ENCODE results near the gene TMPO.
"Not testable (repeated sequence)": the region's sequence is repeated elsewhere in the genome, so short reads cannot be mapped to it uniquely, and the experiment has no call there.

Gene TMPO, protein sequence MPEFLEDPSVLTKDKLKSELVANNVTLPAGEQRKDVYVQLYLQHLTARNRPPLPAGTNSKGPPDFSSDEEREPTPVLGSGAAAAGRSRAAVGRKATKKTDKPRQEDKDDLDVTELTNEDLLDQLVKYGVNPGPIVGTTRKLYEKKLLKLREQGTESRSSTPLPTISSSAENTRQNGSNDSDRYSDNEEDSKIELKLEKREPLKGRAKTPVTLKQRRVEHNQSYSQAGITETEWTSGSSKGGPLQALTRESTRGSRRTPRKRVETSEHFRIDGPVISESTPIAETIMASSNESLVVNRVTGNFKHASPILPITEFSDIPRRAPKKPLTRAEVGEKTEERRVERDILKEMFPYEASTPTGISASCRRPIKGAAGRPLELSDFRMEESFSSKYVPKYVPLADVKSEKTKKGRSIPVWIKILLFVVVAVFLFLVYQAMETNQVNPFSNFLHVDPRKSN

DNA sequence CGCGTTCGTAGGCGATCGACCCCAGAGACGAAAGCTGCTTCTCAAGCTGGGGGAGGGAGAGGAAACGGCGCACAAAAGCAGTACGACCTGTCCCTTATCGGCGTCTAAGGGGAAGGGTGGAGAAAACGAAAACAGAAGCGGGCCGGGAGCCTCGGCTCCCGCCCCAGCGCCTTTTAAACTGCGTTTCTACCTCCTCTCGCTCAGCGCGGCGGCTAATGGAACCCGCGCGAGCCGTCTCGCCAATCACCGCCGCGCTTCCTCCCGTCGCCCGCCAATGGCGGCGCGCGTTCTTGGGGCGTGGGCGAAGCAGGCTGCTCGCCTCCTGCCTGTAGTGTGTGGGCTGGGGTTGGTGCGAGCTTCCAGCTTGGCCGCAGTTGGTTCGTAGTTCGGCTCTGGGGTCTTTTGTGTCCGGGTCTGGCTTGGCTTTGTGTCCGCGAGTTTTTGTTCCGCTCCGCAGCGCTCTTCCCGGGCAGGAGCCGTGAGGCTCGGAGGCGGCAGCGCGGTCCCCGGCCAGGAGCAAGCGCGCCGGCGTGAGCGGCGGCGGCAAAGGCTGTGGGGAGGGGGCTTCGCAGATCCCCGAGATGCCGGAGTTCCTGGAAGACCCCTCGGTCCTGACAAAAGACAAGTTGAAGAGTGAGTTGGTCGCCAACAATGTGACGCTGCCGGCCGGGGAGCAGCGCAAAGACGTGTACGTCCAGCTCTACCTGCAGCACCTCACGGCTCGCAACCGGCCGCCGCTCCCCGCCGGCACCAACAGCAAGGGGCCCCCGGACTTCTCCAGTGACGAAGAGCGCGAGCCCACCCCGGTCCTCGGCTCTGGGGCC, at the start of gene TMPO:
TSS of gene TMPO (plus strand) at position 304 of the 824 bp plus-strand sequence. CDS start at position 582, 278 bp downstream.
- peak; percentile 71 for DNase-seq (ENCODE audit: low read depth)

DNA sequence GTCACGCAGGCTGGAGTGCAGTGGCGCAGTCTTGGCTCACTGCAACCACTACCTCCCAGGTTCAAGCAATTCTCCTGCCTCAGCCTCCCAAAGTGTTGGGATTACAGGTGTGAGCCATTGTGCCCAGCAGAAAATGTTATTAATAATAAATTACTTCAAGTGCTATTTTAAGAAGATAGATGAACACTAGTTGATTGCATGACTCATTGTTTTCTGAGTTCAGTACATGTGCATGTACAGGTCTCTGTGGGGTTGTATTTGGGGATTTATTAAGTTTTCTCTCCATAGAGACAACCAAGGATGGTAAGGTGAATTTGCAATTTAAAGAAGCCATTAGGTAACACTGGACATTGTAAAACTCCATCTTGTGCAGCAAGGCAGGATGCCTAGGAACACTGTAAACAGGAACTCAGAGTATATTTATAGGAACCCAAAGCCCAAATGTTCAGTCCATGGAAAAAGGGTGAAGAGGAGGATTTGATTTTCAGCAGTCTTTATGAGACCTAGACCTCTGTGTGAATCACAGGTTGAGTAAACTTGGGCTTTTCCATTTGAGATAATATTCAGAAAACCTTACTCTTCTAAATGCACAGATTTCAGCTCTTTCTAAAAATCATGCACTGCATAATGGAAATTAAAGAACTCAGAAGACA, 49.3 kb upstream of the TMPO start:
- no peak for DNase-seq (ENCODE audit: low read depth)

DNA sequence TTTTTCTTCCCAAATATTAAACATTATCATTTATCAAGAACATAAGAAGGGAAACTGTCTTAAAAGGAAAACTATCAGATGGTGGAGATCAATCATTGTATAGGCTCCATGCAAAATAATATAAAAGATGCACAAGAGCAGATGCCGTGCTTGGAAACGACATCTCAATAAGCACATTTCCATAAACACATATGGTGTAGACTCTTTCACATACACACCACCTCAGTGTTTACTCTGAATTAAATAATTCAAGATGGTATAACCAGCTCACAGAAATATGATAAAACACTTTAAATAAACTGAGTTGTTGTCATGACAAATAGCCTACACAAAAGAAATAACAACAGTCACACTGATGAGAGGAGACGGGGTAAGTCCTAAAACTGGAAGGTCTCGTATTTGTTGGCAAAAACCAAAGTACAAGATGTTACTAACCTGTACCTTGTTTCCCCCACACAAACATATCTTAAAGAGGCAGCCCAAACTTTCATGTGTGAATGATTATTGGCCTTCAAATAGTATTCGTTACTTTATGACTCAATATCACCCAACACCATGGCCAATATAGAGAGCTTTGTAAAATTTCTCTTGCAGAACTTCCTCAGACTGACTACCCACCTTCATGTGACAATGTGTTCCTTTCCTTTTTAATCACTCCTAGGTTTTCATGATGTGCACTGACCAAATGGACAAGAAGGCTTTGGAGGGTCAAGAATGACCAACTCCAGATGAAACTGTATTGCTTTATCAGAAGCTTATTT, 48.6 kb upstream of the TMPO start:
- DNase-seq (ENCODE audit: low read depth), result no peak

DNA sequence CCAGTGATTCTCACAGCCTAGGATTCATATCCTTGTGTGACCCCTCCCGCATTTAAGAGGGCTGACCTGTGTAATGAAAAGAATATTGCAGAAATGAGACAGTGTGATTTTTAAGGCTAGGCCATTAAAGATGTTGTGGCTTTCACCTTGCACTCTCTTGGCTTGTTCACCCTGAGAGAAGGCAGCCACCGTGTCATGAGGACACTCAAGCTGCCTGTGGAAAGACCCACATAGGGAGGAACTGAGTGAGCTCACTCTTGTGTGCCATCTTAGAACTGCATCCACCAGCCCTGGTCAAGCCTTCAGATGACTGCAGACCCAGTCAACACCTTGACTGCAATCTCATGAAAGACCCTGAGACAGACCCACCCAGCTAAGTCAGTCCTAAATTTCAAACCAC, 46.3 kb upstream of the TMPO start:
- no peak for DNase-seq (ENCODE audit: low read depth)

DNA sequence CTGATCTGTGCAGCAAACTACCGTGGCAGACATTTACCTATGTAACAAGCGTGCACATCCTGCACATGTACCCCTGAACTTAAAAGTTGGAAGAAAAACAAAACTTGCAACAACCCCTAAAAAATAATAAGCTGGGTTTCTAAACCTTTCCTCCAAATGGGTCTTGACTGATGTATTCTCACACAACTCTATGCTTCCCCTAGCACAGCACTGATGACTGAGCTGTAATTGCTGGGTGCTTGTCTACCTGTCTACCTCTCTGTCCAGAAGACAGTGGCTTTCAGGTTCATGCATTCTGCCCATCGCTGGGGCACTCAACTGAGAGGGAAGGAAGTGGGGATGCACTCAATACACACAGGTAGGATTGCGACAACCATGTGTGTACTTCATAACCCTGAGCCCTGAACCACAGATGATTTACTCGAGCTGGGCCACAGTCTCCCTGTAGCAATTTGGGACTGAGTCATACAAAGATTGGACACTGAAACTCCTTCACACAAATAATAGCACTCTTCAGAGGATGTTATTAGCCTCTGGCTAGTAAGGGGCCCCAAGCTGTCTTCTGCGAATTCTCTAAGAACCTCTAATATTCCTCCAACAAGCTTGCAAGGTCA, 44.8 kb upstream of the TMPO start:
- DNase-seq (ENCODE audit: low read depth), result no peak

DNA sequence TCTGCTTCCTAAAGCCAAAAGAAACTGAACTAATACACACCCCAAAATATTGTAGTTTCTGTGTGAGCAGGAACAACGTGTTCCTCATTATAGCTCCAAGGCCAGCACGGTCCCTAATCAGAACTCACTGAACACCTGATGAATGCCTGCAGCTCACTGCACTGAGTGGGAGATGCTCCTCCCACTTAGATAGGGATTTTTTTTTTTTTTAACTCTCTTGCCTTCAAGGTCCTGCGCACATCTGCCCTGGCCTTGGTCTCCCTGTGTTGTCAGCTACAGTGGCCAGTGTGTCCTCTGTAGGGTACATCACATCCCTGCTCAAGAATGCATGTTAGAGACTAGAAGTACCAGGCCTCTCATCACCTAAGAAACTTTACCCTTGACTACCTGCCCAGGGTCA, 44.3 kb upstream of the TMPO start:
- DNase-seq (ENCODE audit: low read depth), result no peak

DNA sequence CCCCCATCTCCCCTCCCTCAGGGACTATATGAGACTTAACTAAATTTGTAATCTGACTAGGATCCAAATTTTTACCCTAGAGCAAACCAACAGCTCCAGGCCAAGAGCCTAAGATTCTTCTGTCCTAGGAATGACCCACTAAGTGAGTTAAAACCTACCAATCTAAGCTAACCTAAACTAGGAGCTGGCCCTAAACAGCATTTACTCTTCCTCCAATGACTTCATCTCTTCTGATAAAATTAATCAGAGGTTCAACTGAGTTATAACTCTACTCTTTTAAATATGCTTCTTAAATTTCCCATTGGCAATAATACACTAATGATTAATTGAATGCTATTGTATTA, 39.9 kb upstream of the TMPO start:
- no peak for DNase-seq (ENCODE audit: low read depth)

DNA sequence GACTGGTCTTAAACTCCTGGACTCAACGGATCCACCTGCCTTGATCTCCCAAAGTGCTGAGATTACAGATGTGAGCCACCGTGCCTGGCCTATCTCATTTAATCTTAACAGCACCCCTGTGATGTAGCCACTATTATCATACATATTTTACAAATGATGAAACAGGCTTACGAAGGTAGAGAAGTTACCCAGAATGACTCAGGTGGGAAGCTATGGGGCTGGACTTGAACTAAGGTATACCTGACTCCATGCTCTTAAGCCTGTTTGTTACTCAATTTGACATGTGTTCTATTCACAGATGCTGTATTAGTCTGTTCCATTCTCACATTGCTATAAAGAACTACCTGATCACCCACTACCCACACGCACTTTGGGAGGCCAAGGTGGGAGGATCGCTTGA, 36.8 kb upstream of the TMPO start:
- no peak for DNase-seq (ENCODE audit: low read depth)

DNA sequence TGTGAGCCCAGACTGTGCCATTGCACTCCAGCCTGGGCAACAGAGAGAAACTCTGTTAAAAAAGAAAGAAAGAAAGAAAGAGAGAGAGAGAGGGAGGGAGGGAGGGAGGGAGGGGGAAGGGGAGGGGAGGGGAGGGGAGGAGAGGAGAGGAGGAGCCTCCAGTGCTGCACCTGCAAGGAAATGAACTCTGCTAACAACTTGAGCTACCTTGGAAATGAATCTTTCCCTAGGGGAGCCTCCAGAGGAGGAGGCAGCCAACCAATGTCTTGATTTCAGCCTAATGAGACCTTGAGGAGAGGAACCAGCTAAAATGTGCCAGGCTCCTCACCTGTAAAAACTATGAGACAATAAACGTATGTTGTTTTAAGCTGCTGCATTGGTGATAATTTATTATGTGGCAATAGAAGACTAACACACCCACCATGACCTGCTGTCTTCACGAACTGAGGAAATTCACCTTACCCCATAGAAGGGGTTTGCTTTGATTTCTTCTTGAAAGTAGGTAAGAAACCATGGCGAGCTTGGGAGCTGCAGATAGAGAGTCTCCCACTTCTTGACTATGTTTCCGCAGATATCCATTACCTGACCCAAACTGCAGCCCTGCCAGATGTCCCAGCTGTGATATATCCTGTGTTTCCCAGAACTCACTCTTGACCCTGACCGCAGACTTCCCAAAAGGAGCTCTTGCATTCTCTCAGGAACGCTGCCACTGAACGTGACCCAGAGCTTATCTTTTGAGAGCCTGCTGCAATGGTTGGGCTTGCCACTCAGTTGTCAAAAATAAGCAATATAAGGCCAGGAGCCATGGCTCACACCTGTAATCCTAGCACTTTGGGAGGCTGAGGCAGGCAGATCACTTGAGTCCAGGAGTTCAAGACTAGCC, 31.5 kb upstream of the TMPO start:
- DNase-seq (ENCODE audit: low read depth), result no peak

DNA sequence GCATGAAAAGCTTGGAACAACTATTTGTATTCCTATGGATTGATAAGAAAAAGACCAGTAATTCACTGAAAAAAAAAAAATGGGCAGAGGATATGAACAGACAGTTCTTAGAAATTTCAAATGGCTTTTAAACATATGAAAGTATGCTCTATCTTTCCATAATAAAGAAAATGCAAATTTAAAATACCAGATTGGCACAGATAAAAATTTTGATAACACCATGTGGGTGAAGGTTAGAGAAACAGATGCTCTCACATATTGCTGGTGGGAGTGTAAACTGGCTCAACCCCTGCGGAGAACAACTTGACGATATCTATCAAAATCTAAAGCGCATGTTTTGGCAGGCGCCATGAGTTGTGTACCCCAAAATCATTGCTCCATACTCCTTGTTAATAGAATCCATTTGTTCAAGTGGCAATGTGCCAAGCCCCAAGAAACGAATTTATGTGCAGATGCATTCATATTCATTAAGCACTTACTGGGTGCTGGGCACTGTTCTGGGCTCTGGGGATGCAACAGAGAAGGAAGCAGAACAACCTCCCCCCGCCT, 29.5 kb upstream of the TMPO start:
- no peak for DNase-seq (ENCODE audit: low read depth)

DNA sequence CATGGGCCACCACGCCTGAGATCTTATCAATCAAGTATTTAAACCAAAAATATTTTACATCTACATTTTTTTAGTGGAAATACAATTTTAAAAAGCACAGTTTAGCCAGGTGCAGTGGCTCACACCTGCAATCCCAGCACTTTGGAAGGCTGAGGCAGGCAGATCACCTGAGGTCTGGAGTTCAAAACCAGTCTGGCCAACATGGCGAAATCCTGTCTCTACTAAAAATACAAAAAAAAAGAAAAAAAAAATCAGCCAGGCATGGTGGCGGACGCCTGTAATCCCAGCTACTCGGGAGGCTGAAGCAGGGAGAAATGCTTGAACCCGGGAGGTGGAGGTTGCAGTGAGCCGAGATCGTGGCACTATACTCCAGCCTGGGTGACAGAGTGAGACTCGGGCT, 27.0 kb upstream of the TMPO start:
- not testable (repeated sequence) for DNase-seq (ENCODE audit: low read depth)

DNA sequence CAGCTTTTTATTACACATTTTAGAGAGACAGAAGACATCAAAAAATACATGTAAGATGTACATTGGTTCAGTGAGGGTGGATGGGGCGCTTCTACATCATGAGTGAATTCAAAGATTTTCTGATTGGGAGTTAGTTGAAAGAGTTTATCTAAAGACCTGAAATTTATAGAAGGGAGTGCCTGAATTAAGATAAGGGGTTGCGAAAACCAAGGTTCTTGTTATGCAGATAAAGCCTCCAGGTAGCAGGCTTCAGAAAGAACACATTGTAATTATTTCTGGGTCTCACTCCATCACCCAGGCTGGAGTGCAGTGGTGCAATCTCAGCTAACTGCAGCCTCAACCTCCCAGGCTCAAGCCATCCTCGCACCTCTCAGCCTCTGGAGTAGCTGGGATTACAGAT, 26.2 kb upstream of the TMPO start:
- no peak for DNase-seq (ENCODE audit: low read depth)

DNA sequence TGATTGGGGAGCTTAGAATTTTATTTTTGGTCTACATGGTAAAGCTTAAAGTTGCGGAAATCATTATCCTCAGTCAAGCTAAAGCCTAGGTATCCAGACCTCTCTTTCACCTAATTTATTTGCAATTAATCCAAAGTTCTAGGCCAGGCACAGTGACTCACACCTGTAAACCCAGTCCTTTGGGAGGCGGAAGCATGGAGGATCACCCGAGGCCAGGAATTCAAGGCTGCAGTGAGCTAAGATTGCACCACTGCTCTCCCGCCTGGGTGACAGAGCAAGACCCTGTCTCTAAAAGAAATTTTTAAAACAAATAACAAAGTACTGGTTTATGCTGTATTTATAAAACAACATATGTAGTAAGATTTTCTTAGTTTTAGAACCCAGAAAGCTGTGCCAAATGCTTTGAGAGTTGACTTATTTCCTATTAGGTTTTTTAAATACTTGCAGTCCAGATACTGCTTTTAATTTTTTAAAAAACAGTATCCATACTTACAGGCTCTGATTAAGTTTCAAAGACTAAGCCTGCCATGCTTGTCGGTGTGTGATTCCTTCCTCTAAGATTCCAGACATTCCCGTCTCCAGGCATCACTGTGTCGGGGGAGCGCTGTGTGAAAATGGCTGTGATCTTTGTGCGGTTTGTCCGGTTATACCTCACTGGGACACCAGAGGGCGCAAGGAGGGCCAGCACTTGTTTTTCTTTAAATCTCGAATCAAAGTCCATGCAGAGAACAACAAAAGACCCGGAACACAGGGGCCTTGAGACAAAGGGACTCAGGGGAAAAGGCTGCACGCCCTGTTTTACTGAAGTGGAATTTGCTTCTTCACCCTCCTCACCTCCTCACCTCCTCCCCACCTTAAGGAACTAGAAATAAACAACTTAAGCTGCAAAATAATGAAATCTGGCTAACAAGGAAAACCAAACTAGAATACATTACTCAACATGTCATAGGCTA, 24.6 kb upstream of the TMPO start:
- peak; percentile 88 for DNase-seq (ENCODE audit: low read depth)

DNA sequence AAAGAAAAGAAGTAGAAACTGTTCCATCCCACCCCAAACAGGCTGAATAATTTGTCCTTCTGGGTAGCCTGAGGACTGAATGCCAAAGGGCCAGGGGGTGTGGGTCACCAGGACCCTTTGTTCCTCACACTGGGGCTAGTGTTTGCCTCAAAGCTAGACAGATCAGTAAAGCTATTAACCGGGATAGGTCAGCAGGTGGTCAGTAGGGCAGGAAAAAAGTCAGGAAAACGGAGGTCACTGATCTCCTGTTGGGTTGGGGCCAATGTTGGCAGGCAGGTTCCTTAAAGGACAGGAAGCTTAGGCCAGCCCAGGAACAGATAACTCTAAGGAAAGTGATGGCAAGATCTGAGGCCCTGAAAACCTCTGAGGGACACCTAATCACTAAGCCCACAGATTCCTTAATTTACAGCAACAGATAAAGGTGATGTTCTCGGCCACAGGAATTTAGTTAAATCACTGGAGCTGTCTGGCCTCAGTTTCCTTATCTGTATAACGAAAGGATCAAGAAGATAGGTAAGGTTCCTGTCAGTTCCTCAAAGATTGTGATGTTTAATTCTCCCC, 22.7 kb upstream of the TMPO start:
- no peak for DNase-seq (ENCODE audit: low read depth)

DNA sequence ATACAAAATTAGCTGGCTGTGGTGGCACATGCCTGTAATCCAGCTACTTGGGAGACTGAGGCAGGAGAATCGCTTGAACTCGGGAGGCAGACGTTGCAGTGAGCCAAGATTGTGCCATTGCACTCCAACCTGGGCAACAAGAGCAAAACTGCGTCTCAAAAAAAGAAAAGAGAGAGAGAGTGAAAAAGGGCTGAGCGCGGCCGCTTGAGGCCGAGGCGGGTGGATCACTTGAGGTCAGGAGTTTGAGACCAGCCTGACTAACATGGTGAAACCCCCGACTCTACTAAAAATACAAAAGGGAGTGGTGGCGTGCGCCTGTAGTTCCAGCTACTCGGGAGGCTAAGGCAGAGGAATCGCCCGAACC, 14.1 kb upstream of the TMPO start:
- DNase-seq (ENCODE audit: low read depth), result not testable (repeated sequence)

DNA sequence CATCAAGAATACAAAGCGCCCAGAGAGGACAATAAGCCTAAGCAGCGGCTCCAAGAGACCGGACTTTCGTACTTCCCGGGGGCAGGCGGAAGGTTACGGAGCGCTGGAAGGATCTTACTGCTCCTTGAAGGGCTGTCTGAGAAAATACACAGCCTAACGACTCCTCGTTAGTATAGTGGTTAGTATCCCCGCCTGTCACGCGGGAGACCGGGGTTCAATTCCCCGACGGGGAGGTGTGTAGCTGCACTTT, 12.1 kb upstream of the TMPO start:
- peak; percentile 97 for DNase-seq (ENCODE audit: low read depth)

DNA sequence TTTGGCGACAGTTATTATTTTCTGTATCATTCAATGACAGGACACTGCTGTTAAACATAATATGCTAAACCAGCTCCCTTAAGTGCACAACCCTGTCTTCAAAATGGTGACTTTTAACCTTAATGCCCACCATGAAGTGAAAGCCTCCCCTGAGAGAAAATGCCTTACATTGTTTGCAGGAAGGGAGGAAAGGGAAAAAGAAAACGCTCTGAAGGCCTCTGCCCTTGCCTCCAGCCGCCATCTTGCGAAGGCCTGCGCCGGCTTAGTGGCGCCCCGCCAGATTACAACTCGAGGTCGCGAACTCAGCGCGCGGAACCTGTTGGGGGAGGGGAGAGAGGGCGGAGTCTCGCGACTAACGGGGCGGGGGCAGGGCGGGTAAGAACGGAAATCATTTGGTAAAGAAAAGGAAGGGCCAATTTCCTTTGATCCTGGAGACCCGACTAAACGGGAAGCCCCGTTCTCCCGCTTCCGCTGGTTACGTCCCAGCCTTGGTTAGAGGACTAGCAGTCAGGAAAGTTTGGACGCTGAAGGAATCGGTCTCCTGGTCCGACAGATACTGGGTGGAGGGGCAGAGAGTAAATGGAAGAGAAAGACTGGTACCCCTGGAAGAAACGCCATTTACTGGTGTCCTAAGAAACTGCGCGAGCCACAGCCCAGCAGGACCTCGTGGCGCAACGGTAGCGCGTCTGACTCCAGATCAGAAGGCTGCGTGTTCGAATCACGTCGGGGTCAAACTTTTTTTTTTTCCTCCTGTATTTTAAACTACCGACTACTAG, 11.6 kb upstream of the TMPO start:
- no peak for DNase-seq (ENCODE audit: low read depth)

DNA sequence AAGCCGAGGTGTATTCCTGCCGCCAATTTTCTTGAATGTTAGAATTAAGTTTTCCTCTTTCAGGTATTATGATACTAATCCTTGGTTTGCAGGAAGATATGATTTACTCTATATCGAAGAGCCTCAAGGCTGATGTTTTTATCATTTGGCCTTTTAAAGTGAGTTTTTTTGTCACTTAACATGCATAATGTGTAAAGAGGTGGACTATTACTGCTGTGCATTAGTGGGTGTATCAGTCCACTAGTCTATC, 11.1 kb upstream of the TMPO start:
- DNase-seq (ENCODE audit: low read depth), result no peak

DNA sequence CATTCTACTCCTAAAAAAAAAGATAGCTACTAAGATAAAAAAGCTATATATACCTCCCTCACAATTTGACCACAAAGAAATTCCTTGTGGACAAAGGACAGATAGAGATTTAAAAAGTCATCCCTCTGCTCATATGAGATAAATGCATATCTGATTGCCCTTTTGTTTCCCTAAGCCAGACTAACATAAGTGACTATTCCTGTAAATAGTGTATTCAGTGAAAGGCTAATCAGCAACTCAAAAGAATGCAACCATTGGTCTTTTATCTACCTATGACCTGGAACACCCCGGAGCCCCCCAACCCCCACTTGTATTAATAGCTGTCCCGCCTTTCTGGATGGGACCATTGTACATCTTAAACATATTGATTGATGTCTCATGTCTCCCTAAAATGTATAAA, 6.3 kb upstream of the TMPO start:
- no peak for DNase-seq (ENCODE audit: low read depth)
